Activated B cell treated with CpG ODN at 0.5 μM for 24 hours (primary cell): Measurements from ENCODE around the gene CTNNA2. TPM values are rescaled to one million over a fixed set of nuclear protein-coding genes. Genes with fewer than 3 reads are reported as not detected.

Experiments used
- ATAC-seq: fragments of 200-7000 bp; cut with Tn5 transposase; one replicate; pipeline ENCODE4 v1.10.0; 2021; ENCODE audit warnings: low read depth, mild to moderate bottlenecking, moderate library complexity
- CTCF ChIA-PET: fragments of 350-600 bp; sonication (Branson Sonifier 250); formaldehyde crosslinking; loops from one replicate; lab custom pipeline; 2021; ENCODE audit warnings: antibody characterized with exemption; lab: Charles Lee
- POLR2A ChIA-PET: fragments of 350-600 bp; sonication (Branson Sonifier 250); formaldehyde crosslinking; loops from one replicate; lab custom pipeline; 2021; ENCODE audit warnings: antibody characterized with exemption; lab: Charles Lee
- DNase-seq: peaks from one replicate; pipeline ENCODE4 v3.0.0; 2022
- H3K27ac Mint-ChIP-seq: one replicate; pipeline ENCODE4 v1.8.0; 2020; ENCODE audit warnings: mixed read lengths
- H3K27me3 Mint-ChIP-seq: one replicate; pipeline ENCODE4 v1.8.0; 2021; ENCODE audit warnings: mixed read lengths
- H3K36me3 Mint-ChIP-seq: one replicate; pipeline ENCODE4 v1.8.0; 2021; ENCODE audit warnings: low read depth, mixed read lengths
- H3K4me1 Mint-ChIP-seq: one replicate; pipeline ENCODE4 v1.8.0; 2021; ENCODE audit warnings: mixed read lengths
- H3K4me3 Mint-ChIP-seq: one replicate; pipeline ENCODE4 v1.8.0; 2020; ENCODE audit warnings: mild to moderate bottlenecking, mixed read lengths
- H3K9me3 Mint-ChIP-seq: one replicate; pipeline ENCODE4 v1.8.0; 2020; ENCODE audit warnings: mixed read lengths
- CTCF ChIP-seq: fragments of 200-600 bp; IDR thresholded peaks from one replicate; pipeline ENCODE4 v1.8.0; 2022; ENCODE audit warnings: antibody characterized with exemption, mild to moderate bottlenecking
- intact Hi-C: fragments of 100-400 bp; cut with micrococcal nuclease; formaldehyde crosslinking; loops from one replicate; pipeline ENCODE4 v1.15.1; 2024
- total RNA-seq: library from RNA; stranded (reverse); gene quantifications from 2 replicates; pipeline ENCODE4 v1.2.3, GENCODE V29; 2022

The CTNNA2 gene
- total RNA-seq, 1 donor from 2014 or later: not detected

- Mint-ChIP-seq H3K9me3 (no peaks in the 10 kb centered on the region), H3K4me3 (no peak overlapping the region), H3K27me3 (no peaks in the 10 kb centered on the region), H3K4me1 (no peaks in the 10 kb centered on the region), H3K27ac (no peak overlapping the region), H3K36me3 (no peaks in the 10 kb centered on the region)
- intact Hi-C loops: no loop called here
- ChIA-PET POLR2A (no interaction called here), CTCF (no interaction called here)
- DNase-seq (no peak), ATAC-seq (no peak)
- no peak for TF ChIP-seq CTCF
Observed at GRCh38 chr2:80643598-80643997, 1130.7 kb downstream of the CTNNA2 start.

DNA sequence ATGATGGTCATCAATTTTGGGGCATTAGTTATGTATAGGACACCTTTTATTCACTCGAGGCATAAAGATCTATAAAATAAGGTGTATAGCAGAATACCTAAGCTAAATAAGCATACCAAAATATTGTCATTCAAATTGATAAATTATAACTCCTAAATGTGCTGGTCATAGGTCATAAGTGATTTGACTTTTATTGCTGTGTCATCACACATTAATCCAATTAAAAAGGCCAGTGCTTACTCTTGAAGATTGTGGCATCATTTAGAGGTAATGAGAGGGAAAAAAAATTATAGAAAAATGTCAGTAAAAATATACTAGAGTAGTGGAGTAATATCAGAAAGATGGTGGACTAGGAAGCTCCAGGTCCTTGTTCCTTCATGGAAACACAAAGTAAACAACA lies 1138.6 kb downstream of the CTNNA2 start:
- Mint-ChIP-seq H3K4me3 (no peak overlapping the region), H3K27me3 (no peaks in the 10 kb centered on the region), H3K4me1 (no peaks in the 10 kb centered on the region), H3K9me3 (peaks cover 16% of the 10 kb centered on the region), H3K27ac (no peak overlapping the region), H3K36me3 (no peaks in the 10 kb centered on the region)
- CTCF ChIA-PET: no interaction called here
- ATAC-seq: no peak
- POLR2A ChIA-PET: no interaction called here
- no peak for DNase-seq
- no peak for TF ChIP-seq CTCF
- intact Hi-C loops: no loop called here

DNA sequence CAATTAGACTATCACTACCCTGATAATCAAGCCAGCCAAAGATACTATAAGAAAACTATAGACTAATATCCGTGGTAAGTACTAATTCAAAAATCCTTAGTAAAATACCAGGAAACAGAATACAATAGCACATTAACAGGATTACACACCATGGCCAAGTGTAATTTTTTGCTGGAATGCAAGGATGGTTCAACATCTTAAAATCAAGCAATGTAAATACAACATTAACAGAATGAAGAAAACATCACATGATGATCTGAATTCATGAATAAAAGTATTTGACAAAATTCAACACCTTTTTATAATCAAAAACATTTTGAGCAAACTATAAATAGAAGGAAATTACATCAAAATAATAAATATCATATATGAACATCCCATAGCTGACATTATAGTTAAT lies 1142.4 kb downstream of the CTNNA2 start:
- Mint-ChIP-seq H3K27ac (no peak overlapping the region), H3K27me3 (no peaks in the 10 kb centered on the region), H3K4me3 (no peak overlapping the region), H3K4me1 (no peaks in the 10 kb centered on the region), H3K9me3 (peaks cover 20% of the 10 kb centered on the region), H3K36me3 (no peaks in the 10 kb centered on the region)
- intact Hi-C loops: no loop called here
- ATAC-seq (no peak), DNase-seq (no peak)
- ChIA-PET POLR2A (no interaction called here), CTCF (no interaction called here)
- TF ChIP-seq CTCF: no peak

- intact Hi-C loops: no loop called here
- Mint-ChIP-seq H3K9me3 (no peaks in the 10 kb centered on the region), H3K4me1 (no peaks in the 10 kb centered on the region), H3K27me3 (no peaks in the 10 kb centered on the region), H3K27ac (no peak overlapping the region), H3K4me3 (no peak overlapping the region), H3K36me3 (no peaks in the 10 kb centered on the region)
- TF ChIP-seq CTCF: no peak
- ChIA-PET CTCF (no interaction called here), POLR2A (no interaction called here)
- no peak for DNase-seq
- ATAC-seq: no peak
Observed at GRCh38 chr2:80670763-80671162, 1157.9 kb downstream of the CTNNA2 start.

GRCh38 chr2:80687524-80687923 lies 1174.7 kb downstream of the CTNNA2 start:
- DNase-seq (no peak), ATAC-seq (no peak)

More at GRCh38 chr2:80687524-80687923, 1174.7 kb downstream of the CTNNA2 start:
- Mint-ChIP-seq H3K9me3 (peaks cover 5% of the 10 kb centered on the region), H3K4me1 (no peaks in the 10 kb centered on the region), H3K27ac (no peak overlapping the region), H3K4me3 (no peak overlapping the region), H3K27me3 (no peaks in the 10 kb centered on the region), H3K36me3 (no peaks in the 10 kb centered on the region)
- TF ChIP-seq CTCF: no peak
- ChIA-PET POLR2A (no interaction called here), CTCF (no interaction called here)
- intact Hi-C loops: no loop called here
